SK-N-MC (cell line): ENCODE data around the gene AGBL1.

ENCODE experiments used
- EZH2 ChIP-seq: fragments of 200-600 bp; sonication (generic); IDR thresholded peaks from one replicate; pipeline ENCODE4 v1.6.1; 2017; ENCODE audit warnings: antibody characterized with exemption
- FOXP2 ChIP-seq: optimal IDR thresholded peaks from 2 replicates; pipeline ENCODE3; 2011; ENCODE audit warnings: mild to moderate bottlenecking, moderate library complexity; ENCODE audit not compliant: insufficient read depth; ENCODE audit errors: extremely low read length, control extremely low read depth
- POLR2AphosphoS5 ChIP-seq: IDR thresholded peaks from 2 replicates; pipeline ENCODE4 v1.6.1; 2012; ENCODE audit warnings: mild to moderate bottlenecking, low read depth, low read length, borderline replicate concordance

DNA sequence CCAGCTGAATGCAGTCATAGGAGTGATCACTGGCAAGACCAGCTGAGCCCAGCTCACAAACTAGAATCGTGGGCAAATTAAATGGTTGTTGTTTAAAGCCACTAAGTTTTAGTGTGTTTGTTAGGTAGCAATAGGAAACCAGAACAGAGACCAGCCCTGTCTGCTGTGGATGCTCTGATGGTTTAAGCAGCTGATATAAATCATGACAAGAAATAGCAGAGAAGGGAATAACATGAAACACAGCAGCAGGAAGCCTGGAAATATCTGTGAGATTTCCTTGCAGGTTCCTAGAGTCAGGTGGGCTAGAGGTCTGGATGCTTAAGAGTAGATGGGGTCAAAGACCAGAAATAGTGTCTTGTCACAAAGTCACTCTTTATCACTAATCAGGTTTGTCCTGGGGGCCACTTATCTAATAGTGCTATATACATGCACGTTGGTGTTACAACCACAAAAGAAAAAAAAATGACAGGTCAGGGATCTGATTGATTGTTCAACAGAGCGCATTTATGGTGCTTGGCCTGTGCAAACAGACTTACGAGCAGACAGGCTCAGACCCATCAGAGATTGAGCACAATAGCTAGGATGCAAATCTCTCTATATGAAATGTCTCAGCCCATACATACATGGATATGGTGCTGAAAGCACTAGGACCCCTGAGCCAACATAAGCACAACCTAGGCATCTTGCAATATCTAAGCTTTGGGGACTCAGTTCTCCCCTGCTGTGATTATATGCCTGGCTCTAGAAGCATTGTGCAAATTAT is 967.7 kb downstream of the AGBL1 start:
- TF ChIP-seq EZH2 (no peak), POLR2AphosphoS5 (no peak), FOXP2 (no peak)
